Right lobe of liver (tissue), 4 donors: ENCODE data around the gene ZC3H13.

Experiments used
- POLR2A ChIP-seq: fragments of 450-650 bp; IDR thresholded peaks from one replicate; pipeline ENCODE4 v1.6.1; 2017; ENCODE audit warnings: antibody characterized with exemption, mild to moderate bottlenecking
- TF ChIP-seq, protein P1 (sequence below), 4 donors: fragments of 200-600 bp in 3 of 4; fragments of 450-650 bp in 1 of 4; IDR thresholded peaks; one replicate each; pipeline versions ENCODE4 v1.5.1 to v1.8.0; 2016 to 2022; ENCODE audit warnings: antibody characterized with exemption in 4 of 4, mild to moderate bottlenecking in 2 of 4
- donor health status: DM: no; HTN: no; CAD: no.
- donor health status: DM: no; HTN: no; CAD: no.
- donor health status: DM: no; HTN: yes; CAD: no.

DNA sequence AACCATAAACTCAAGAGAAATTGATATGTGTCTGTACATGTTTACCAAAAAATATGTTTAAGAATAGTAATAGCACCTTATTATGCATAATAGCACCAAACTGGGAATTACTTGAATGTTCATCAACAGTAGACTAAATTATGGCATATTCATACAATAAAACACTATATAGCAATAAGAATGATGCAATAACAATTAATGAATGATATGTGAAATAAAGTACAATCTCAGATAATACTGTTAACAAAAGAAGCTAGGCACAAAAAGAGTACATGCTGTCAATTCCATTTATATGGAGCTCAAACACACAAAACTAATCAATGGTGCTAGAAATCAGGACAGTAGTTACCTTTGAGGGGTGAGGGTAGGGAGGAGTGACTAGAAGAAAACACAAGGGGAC lies 36.3 kb downstream of the ZC3H13 start:
- TF ChIP-seq, protein P1, sequence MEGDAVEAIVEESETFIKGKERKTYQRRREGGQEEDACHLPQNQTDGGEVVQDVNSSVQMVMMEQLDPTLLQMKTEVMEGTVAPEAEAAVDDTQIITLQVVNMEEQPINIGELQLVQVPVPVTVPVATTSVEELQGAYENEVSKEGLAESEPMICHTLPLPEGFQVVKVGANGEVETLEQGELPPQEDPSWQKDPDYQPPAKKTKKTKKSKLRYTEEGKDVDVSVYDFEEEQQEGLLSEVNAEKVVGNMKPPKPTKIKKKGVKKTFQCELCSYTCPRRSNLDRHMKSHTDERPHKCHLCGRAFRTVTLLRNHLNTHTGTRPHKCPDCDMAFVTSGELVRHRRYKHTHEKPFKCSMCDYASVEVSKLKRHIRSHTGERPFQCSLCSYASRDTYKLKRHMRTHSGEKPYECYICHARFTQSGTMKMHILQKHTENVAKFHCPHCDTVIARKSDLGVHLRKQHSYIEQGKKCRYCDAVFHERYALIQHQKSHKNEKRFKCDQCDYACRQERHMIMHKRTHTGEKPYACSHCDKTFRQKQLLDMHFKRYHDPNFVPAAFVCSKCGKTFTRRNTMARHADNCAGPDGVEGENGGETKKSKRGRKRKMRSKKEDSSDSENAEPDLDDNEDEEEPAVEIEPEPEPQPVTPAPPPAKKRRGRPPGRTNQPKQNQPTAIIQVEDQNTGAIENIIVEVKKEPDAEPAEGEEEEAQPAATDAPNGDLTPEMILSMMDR (IDR thresholded peaks at IDR 0.05) = no peak
- TF ChIP-seq POLR2A = no peak
